NCI-H1105 (cell line): ENCODE results near the gene PTK6.
A peak's percentile ranks its signal among the peaks of the same experiment; 100 is the strongest.

Source experiments
- DNase-seq: peaks from one replicate; lab custom pipeline; 2025; lab: John Stamatoyannopoulos, UW

Gene PTK6

GRCh38 chr20:63543131-63543530, 6.0 kb upstream of the PTK6 start:
- DNase-seq: no peak

DNA sequence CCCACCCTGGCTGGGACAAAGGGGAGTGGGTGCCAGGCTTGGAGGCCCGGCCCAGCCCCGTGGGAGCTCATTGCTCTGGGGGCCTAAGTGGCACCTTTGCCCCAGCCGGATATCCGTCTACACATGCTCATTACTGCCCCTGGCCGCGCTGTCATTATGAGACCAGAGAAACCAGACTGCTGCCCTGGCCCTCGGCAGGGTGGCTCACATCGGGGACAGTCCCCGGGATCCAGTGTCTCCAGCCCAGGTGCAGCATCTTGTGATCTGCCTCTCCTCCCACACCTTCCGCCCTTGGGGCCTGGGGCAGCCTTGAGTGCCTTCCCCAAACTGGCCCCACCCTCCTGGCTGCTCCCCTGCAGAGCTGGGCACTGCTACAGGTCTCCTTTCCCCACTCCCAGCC, 5.5 kb upstream of the PTK6 start:
- no peak for DNase-seq

DNA sequence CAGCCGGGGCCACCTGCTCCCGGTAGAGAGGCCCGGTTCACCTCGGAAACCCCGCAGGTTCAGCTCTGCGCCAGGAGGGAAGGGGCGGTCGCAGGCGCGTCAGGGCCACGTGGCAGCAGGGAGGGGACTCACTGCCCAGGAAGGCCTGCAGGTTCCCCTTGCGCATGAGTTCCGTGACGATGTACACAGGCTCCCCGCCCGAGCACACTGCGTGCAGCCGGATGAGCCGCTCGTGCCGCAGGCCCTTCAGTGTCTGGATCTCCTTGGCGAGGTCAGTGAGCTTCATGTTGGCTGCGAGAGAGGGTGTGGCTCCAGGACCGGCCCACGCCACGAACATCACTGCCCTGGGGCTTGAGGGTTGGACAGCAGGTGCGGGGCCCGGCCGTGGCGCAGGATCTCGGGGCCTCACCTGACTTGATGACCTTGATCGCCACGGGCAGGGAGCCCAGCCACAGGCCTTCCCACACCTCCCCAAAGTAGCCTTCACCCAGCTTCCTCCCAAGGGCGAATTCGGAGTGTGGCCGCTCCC, 4.9 kb upstream of the PTK6 start:
- DNase-seq: no peak

DNA sequence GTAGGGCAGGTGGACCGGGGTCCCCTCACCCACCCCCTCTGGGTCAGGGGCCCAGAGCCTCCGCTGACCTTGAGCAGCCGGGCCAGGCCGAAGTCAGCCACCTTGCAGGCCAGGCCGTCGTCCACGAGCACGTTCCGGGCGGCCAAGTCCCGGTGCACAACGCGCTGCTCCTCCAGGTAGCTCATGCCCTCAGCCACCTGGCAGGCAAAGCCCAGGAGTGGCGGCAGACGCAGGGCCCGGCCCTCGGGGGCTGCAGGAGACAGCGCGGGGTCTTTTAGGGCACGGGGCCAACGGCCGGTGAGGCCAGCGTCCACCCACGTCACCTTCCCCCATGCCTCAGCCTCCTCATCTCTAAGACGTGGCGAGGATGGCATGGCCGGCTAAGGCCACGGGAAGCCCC, 4.2 kb upstream of the PTK6 start:
- no peak for DNase-seq

DNA sequence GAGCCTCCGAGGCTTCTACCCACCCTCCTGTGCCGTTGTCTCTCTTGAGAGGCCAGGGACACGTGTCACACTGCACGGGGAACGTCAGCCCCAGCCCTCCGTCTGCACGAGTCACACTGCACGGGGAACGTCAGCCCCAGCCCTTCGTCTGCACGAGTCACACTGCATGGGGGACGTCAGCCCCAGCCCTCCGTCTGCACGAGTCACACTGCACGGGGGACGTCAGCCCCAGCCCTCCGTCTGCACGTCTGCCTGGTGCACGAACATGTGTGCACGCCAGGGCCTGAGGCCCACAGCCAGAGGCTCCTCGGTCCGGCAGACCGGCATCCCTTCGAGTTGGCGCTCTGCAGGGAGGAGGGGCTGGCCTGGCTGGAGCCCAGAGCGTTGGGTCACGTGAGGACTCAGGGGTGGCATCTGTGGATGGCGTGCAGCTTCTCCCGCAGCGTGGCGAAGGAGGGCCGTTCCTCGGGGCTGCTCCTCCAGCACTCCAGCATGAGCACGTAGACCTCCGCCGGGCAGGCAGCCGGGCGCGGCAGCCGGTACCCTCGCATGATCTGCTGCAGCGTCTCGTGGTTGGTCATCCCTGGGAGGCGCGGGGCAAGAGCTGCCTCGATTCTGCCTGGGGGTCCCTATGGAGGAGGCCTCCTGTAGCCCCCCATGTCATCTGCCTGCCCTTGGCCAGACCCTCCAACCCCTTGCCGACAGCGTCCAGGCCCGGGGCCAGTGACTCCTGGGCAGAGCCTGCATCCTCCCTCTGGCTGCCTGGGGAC, 3.4 kb upstream of the PTK6 start:
- DNase-seq: no peak

- DNase-seq: no peak
Measured at GRCh38 chr20:63539441-63540370, 2.5 kb upstream of the PTK6 start.

- no peak for DNase-seq
Measured at GRCh38 chr20:63539092-63539430, 1.9 kb upstream of the PTK6 start.

GRCh38 chr20:63538204-63539091, 1.3 kb upstream of the PTK6 start:
- DNase-seq: peak; percentile 86

DNA sequence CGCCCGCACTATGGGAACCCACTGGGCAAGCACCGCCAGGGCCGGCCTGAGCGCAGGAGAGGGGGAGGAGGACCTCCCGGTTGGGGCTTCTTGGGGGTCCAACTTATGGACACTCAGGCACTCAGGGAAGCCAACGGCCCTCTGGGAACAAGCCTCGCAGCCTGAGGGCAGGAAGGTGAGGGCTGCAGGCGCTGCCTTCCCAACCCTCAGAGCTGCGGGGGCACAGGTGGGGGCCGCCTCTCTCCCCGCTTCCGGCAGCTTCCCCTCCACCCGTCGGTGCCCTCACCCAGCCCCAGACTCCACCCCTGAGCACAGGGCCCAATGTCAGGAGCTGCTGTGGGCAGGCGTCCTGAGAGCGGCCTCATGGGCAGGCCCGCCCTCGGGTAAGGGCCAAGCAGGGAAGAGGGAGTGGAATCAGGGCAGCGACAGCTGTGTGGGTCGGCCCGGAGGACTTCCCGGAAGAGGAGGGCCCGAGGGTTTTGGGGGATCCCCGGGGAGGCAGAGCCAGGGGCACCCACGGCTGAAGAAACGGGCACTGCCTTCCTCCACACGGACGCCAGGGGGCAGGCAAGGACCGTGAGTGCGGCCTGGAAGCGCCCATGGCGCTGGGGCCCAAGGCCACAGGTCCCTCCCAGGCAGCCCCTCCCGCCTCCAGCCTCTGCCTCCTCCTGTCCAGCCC, 488 bp upstream of the PTK6 start:
- DNase-seq: peak; percentile 53

DNA sequence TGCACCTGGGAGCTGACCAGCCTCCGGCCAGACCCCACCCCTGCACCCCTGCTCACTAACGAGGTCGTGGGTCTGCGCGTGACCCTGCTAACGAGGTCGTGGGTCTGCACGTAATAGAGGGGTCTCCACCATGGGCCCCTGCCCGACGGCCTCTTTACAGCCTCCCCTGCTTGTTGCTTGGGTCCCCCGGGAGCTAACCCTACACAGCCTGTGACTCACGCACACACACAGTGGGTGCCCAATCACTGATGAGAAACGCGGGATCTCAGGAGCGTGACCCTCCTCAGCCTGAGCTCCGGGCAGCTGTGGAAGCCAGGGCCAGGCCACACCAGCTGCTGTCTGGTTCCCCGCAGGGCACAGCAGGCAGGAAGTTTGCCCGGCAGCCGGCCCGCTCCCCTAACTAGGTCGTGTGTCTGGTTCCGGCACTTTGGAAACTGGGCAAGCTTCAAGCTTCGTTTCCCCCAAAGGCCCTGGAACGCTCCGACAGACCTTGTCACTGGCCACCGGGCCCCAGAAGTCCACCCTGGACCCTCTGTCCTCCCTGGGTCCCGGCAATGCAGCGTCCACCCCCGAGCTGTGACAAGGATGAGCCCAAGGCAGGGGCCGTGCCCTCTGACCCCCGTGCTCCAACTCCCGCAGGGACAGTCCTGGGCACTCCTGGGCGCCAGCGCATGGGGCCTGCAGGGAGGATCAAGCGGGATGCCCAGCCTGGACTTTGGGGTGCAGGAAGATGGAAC, 767 bp downstream of the PTK6 start:
- DNase-seq: no peak

GRCh38 chr20:63534831-63535651, 2.1 kb downstream of the PTK6 start:
- DNase-seq: no peak

DNA sequence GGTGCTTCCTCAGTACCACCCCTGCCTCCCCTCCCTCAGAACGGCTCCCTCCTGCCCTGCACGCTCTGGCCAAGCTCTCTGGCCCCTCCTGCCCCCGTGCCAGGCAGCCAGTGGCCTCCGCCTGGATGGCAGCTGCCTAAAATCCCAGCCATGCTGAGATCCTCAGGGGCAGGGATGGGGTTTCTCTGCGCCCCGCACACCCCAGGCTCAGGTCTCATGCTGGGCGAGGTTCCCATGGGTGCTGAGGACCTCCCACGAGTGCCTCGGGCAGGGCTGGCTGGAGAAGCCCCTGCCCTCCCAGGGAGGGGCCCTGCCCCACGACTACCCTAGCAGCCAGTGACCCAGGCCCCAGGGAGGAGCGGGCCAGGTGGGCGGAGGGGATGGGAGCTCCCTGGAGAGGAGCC, 2.7 kb downstream of the PTK6 start:
- no peak for DNase-seq

DNA sequence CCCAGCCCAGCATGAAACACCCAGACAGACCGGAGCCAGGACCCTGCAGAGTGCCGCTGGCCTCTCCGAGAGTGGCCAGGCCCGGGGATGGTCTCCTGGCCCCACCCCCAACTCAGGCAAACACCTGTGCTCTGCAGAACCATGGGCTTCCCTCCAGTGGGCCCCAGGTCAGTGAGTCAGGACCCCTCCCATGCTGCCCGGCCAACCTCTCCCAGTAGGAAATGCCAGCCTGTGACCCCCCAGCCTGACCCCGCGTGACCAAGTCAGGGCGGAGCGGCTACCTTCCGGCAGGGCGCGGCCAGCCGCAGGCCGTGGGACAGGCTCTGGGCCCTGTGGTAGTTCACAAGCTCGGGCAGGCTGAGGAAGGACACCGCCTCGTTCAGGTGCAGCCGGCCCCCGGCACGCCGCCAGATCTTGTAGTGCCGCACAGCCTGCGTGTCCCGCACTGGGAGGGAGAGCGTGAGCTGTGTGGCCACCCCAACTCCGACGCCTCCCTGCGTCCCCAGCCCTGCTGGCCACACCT, 3.2 kb downstream of the PTK6 start:
- DNase-seq: no peak

DNA sequence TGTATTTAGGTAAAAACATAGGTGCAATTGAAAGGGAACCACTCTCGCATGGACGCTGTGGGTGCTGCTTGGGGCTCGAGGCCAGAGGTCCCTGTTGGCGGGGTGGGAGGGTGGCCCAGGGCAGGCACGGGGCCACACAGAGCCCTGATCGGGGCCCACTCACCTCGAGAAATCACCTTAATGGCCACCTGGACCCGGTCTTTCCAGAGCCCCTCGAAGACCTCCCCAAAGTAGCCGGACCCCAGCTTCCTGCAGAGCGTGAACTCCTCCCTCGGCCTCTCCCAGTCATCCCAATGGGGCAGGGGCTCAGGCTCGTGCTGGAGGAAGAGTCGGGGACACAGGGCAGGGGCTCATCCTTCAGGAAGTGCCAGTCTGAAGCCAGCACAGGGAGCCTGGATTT, 3.8 kb downstream of the PTK6 start:
- DNase-seq: no peak

DNA sequence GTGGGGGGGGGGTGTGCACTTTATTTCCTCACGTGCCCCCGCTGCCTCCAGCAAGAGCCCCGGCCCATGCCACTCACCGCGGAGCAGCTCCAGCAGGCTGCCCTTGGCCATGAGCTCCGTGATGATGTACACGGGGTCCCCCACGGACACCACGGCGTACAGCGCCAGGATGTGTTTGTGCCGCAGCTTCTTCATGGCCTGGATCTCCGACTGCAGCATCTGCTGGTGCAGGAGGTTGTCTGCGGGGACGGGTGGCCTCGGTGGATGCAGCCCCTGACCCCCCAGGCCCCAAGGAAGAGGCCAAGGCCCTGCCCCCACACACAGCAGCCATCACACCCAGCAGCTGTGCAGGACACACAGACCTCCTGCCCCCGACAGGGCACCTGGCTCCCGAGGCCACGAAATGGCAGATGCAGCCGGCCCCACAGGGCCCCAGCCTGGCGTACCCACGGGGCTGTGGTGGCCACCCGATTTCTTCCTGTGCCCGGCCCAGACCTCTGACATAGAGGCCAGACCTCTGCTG, 4.7 kb downstream of the PTK6 start:
- DNase-seq: no peak

- no peak for DNase-seq
Measured at GRCh38 chr20:63531686-63532448, 5.3 kb downstream of the PTK6 start.

- no peak for DNase-seq
Measured at GRCh38 chr20:63530788-63531160, 6.4 kb downstream of the PTK6 start.

- no peak for DNase-seq
Measured at GRCh38 chr20:63529861-63530787, 7.1 kb downstream of the PTK6 start.
